ENCODE results near the gene MYO15B. TPM values are rescaled to one million over a fixed set of nuclear protein-coding genes. Genes with fewer than 3 reads are reported as not detected.

Gene MYO15B
- total and polyA plus RNA-seq, 8 donors, result 67.7 to 515 (median 150) TPM

DNA sequence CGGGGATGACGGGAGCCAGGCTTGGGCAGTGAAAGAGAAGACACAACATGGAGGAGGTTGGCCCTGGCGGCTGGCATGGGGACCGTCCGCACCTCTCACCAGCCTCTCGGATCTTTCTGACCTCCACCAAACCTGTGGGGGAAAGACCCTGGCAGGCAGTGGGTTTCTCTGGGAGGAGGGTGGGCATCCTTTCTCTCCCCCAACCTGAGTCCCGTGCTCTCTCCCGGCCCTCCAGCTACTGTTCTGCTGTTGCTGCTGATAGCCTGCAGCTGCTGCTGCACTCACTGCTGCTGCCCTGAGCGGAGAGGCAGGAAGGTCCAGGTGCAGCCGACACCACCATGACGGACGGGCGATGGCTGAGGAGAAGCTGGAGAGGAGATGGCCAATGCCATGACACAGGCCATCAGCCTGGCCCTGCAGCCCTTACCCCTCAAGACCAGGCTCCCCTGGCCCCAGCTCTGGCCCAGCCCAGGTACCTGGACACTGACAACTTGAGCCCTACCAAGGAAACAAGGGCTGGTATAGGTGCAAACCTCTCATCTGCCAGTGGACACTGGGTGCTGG is 53.0 kb downstream of the MYO15B start:
- Histone ChIP-seq H3K9me3 (no peaks in the 10 kb centered on the region), H3K27me3 (no peaks in the 10 kb centered on the region), H3K36me3 (peaks cover 0 to 35% (median 23%) of the 10 kb centered on the region in 4 donors), H3K4me3 (peak overlapping the region in 1 of 4 donors; percentile 8), H3K27ac (peak overlapping the region; percentile 69 to 96 (median 91)), H3K4me1 (peaks cover 61 to 92% (median 85%) of the 10 kb centered on the region in 4 donors)
- WGBS, 5 donors, result 91 to 92% (median 92%) methylated on average over 10 to 13 of the region's 13 CpGs
- TF ChIP-seq POLR2A (IDR thresholded peaks at IDR 0.05) (no peak), EP300 (IDR thresholded peaks at IDR 0.05) (no peak), POLR2AphosphoS5 (IDR thresholded peaks at IDR 0.05) (no peak)
- TF ChIP-seq, protein P1, sequence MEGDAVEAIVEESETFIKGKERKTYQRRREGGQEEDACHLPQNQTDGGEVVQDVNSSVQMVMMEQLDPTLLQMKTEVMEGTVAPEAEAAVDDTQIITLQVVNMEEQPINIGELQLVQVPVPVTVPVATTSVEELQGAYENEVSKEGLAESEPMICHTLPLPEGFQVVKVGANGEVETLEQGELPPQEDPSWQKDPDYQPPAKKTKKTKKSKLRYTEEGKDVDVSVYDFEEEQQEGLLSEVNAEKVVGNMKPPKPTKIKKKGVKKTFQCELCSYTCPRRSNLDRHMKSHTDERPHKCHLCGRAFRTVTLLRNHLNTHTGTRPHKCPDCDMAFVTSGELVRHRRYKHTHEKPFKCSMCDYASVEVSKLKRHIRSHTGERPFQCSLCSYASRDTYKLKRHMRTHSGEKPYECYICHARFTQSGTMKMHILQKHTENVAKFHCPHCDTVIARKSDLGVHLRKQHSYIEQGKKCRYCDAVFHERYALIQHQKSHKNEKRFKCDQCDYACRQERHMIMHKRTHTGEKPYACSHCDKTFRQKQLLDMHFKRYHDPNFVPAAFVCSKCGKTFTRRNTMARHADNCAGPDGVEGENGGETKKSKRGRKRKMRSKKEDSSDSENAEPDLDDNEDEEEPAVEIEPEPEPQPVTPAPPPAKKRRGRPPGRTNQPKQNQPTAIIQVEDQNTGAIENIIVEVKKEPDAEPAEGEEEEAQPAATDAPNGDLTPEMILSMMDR (IDR thresholded peaks at IDR 0.05), result no peak
- peak in 1 of 2 donors; percentile 9 for DNase-seq
- intact Hi-C loops (cut with DNase I; ENCODE audit: low total_unique reads), result no loop called here

DNA sequence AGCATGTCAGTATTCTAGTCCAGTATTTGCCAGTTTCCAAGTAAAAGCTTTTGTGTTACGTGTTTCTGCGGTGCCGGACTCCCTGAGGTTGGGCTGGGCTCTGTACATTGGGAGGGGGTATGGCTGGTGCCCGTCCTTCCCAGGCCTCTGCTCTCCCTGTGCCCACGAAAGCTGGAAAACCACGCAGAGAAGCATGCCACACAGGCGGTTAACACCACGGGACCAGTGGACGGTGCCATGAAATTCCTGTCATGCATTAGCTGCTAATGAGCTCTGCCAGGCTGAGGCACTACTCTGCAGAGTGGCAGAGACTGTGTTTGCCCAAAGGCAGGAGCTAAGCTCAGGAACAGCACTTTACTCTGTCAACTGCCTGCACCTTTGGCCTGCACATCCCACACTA is 53.7 kb downstream of the MYO15B start:
- intact Hi-C loops (cut with DNase I; ENCODE audit: low total_unique reads), result no loop called here
- 61 to 74% (median 64%) methylated on average over 9 of the region's 9 CpGs for WGBS, 5 donors
- Histone ChIP-seq H3K4me3 (peak overlapping the region in 1 of 4 donors; percentile 8), H3K4me1 (peaks cover 63 to 92% (median 84%) of the 10 kb centered on the region in 4 donors), H3K27ac (peak overlapping the region; percentile 69 to 96 (median 91)), H3K9me3 (no peaks in the 10 kb centered on the region), H3K36me3 (peaks cover 0 to 35% (median 22%) of the 10 kb centered on the region in 4 donors), H3K27me3 (no peaks in the 10 kb centered on the region)
- TF ChIP-seq EP300 (IDR thresholded peaks at IDR 0.05) (no peak), POLR2A (IDR thresholded peaks at IDR 0.05) (no peak), POLR2AphosphoS5 (IDR thresholded peaks at IDR 0.05) (no peak)
- TF ChIP-seq, protein P1 (IDR thresholded peaks at IDR 0.05), result no peak
- DNase-seq, result peak in 1 of 2 donors; percentile 25

DNA sequence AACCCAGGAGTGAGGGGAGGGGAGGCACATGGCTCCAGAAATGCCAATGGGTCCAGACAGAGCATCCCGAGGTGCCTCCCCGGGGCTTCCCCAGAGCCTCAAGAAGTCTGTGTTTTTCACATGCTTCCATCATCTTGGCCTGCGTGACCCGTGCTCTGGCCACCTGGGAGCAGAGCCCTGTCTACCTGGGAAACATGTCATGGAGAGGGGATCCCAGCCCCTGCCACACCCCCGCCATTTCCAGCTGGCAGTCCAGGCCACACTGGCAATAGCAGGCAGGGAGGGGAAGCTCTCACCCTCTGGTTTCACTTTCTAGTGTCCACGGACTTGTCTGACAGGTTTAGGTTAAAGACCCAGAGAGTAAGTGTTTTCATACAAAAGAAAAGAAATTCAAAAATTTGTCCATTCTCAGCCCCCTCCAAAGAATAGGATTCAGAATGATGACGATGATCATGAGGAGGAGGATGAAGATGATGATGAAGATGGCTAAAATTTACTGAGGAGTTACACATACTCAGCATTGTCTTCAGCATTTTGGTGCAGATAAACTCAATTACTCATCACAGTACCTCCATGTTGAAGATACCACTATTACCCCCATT is 54.7 kb downstream of the MYO15B start:
- no peaks in the 10 kb centered on the region for H3K9me3 ChIP-seq
- peak; percentile 60 to 85 for DNase-seq
- peaks cover 63 to 91% (median 84%) of the 10 kb centered on the region in 4 donors for H3K4me1 ChIP-seq
- H3K27ac ChIP-seq, result peak overlapping the region; percentile 88 to 96 (median 91)
- H3K36me3 ChIP-seq, result peaks cover 0 to 39% (median 19%) of the 10 kb centered on the region in 4 donors
- WGBS, 5 donors, result 50 to 65% (median 54%) methylated on average over 7 of the region's 7 CpGs
- H3K4me3 ChIP-seq, result no peak overlapping the region
- H3K27me3 ChIP-seq, result no peaks in the 10 kb centered on the region
- intact Hi-C loops (cut with DNase I; ENCODE audit: low total_unique reads), result no loop called here
- no peak for TF ChIP-seq POLR2A (IDR thresholded peaks at IDR 0.05)
- TF ChIP-seq POLR2AphosphoS5 (IDR thresholded peaks at IDR 0.05), result peak in 2 of 3 donors; percentile 26 to 37
- TF ChIP-seq, protein P1 (IDR thresholded peaks at IDR 0.05), result no peak

DNA sequence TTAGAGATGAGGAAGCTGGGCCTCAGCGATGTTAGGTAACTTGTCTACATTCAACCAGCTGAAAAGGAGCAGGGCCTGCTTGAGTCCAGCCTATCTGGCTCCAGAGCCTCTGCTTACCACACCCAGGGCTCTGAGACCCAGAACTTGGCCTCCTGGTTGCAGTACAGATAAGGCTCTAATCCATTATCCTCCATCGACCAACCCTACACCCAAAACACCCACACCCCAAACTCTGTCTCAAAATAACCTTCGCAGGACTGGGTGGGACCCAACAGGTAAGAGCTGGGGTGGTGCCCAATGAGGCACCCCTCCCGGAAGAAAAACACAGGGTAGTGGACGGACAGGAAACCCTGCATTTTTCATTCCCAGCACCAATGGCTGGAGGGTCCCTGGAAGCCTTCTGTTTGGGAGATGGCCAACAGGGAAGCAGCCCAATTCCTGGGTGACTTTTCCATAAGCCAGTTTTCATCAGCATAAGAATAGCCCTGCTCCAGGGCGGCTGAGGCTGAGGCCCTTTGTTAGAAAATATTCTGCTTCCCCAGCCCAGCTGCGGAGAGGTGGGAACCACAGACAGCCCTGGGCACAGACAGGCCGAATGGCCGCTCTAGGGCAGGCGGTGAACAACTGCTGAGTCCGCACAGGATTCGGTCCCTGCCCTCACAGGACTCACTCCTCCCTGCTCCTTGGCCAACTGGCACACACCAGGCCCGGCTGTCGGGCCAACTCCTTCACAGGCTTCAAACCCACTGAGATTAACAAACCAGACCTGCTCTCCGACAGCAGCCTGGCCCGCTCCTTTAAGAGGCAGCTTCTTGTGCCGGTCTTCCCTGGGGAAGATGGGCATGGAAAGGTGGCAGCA is 55.4 kb downstream of the MYO15B start:
- Histone ChIP-seq H3K9me3 (no peaks in the 10 kb centered on the region), H3K27ac (peak overlapping the region; percentile 88 to 96 (median 91)), H3K36me3 (peaks cover 0 to 41% (median 22%) of the 10 kb centered on the region in 4 donors), H3K4me1 (peaks cover 59 to 89% (median 81%) of the 10 kb centered on the region in 4 donors), H3K4me3 (no peak overlapping the region), H3K27me3 (no peaks in the 10 kb centered on the region)
- TF ChIP-seq EP300 (IDR thresholded peaks at IDR 0.05), result no peak
- TF ChIP-seq POLR2AphosphoS5 (IDR thresholded peaks at IDR 0.05), result peak in 2 of 3 donors; percentile 59 to 60
- intact Hi-C loops (cut with DNase I; ENCODE audit: low total_unique reads), result no loop called here
- DNase-seq, result peak; percentile 74 to 84
- WGBS, 5 donors, result 36 to 75% (median 48%) methylated on average over 16 to 17 of the region's 17 CpGs

All from stomach (tissue), 9 donors.